HFF-Myc (cell line): Measurements from ENCODE around the gene NGFR.

Experiments
- DNase-seq: peaks from one replicate; pipeline ENCODE4 v3.0.0-alpha.2; 2011; ENCODE audit warnings: low read depth; ENCODE audit errors: extremely low read depth
- H3K4me3 ChIP-seq: replicated peaks from 2 replicates; pipeline ENCODE4 v1.5.1; 2011; ENCODE audit warnings: low read depth, mild to moderate bottlenecking, control low read depth, low read length
- TF ChIP-seq, protein P1 (sequence below): IDR thresholded peaks from 2 replicates; pipeline ENCODE4 v1.5.1; 2012; ENCODE audit warnings: mild to moderate bottlenecking, low read depth, low read length, control low read depth; ENCODE audit errors: missing control alignments

Gene NGFR, protein sequence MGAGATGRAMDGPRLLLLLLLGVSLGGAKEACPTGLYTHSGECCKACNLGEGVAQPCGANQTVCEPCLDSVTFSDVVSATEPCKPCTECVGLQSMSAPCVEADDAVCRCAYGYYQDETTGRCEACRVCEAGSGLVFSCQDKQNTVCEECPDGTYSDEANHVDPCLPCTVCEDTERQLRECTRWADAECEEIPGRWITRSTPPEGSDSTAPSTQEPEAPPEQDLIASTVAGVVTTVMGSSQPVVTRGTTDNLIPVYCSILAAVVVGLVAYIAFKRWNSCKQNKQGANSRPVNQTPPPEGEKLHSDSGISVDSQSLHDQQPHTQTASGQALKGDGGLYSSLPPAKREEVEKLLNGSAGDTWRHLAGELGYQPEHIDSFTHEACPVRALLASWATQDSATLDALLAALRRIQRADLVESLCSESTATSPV

DNA sequence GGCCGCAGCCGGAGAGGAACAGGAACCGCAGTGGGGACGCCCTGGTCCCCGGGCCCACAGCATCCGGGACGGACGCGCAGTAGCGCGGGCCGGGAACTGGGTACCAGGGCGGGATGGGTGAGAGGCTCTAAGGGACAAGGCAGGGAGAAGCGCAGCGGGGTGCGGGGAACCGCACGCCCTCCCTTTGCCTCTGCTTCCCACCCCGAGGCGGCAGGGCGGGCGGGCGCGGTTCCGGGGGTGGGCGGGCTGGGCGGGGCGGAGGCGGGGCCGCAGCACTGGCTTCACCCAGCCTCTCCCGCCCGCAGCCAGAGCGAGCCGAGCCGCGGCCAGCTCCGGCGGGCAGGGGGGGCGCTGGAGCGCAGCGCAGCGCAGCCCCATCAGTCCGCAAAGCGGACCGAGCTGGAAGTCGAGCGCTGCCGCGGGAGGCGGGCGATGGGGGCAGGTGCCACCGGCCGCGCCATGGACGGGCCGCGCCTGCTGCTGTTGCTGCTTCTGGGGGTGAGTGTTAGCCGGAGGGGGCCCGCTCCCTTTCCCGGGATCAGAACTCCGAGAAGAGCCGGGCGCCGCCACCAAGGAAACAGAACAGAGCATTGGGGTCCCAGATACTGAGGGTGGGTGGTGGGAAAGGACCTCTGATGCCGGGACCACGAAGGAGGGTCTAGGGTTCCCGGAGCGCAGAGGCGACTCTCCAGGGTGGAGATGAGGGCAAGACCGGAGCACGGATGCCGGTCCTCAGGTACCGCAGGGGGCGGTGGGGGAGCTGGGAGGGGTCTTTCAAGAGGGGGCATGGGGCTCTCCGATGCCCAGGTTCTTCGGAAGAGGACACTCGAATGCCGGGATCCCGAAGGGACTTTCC, at the start of gene NGFR:
Gene NGFR, plus strand, starts transcription at position 308 of the 856 bp plus-strand sequence. Its CDS starts 125 bp downstream, at position 433.
- no peak for DNase-seq
- TF ChIP-seq, protein P1, sequence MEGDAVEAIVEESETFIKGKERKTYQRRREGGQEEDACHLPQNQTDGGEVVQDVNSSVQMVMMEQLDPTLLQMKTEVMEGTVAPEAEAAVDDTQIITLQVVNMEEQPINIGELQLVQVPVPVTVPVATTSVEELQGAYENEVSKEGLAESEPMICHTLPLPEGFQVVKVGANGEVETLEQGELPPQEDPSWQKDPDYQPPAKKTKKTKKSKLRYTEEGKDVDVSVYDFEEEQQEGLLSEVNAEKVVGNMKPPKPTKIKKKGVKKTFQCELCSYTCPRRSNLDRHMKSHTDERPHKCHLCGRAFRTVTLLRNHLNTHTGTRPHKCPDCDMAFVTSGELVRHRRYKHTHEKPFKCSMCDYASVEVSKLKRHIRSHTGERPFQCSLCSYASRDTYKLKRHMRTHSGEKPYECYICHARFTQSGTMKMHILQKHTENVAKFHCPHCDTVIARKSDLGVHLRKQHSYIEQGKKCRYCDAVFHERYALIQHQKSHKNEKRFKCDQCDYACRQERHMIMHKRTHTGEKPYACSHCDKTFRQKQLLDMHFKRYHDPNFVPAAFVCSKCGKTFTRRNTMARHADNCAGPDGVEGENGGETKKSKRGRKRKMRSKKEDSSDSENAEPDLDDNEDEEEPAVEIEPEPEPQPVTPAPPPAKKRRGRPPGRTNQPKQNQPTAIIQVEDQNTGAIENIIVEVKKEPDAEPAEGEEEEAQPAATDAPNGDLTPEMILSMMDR, result no peak
- H3K4me3 ChIP-seq, result peak within 1 kb of the TSS; percentile 35

DNA sequence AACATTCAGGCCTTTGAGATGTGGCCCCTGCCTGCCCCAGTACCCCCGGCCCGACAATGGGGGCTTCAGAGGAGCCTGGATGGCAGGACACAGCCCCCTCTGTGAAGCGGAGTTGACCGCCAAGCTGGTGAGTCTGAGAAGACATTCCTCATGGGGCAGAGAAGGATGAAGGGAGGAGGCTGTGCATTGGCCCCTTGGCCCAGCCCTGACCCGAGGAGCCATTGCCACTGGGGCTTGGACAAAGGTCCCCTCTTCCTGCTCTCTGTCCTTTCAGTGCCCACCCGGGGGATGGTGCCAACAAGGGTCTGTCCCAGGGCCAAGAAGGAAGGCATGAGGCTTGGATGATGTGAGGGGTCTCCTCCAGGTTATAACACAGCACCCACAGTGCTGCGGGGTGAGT, 49.5 kb upstream of the NGFR start:
- no peak for DNase-seq
- TF ChIP-seq, protein P1, result no peak
- no peak overlapping the region for H3K4me3 ChIP-seq

DNA sequence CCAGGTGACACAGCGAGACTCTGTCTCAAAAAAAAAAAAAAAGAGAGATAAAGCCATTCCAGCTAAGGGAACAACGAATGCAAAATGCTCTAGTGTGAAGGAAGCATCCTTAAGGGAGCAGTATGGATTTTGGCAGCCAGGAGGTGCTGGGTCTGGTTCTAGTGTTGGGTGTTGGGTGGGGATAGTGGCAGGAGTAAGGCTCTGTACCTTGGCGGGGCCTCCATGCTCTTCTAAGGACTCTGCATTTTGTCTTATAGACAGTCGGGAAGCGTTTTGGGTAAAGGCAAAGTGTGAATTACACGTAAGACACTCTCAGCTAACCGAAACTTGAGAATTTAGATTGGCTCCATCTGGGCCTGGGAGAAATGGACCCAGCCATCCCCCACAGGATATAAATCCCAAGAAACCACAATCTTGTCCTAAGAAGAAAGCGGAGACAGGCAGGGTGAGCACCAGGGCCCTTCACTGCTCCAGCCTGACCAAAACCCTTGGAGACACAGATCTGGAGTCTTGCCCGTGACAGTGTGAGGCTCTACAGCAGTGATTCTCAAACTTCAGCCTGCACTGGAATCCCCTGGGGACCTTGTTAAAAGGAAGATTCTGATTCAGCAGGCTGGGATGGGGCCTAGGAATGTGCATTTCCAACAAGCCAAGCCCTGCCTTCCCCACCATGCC, 47.3 kb upstream of the NGFR start:
- TF ChIP-seq, protein P1, result peak; percentile 33
- no peak for DNase-seq
- H3K4me3 ChIP-seq, result no peak overlapping the region

DNA sequence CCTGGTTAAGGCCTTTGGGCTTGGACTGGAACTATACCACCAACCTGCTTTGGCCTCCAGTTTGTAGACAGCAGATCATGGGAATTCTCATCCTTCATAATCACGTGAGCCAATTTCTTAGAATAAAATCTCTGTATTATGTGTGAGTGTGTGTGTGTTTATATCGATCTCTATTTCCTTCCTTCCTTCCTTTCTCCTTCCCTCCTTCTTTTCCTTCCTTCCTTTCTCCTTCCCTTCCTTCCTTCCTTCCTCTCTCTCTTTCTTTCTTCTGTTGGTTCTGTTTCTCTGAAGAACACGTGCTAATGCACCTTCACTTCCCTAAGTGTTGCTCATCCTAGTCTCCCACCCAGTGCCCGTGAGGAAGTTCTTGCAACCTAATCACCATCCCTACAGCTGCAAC, 44.9 kb upstream of the NGFR start:
- DNase-seq, result no peak
- TF ChIP-seq, protein P1, result no peak
- no peak overlapping the region for H3K4me3 ChIP-seq

DNA sequence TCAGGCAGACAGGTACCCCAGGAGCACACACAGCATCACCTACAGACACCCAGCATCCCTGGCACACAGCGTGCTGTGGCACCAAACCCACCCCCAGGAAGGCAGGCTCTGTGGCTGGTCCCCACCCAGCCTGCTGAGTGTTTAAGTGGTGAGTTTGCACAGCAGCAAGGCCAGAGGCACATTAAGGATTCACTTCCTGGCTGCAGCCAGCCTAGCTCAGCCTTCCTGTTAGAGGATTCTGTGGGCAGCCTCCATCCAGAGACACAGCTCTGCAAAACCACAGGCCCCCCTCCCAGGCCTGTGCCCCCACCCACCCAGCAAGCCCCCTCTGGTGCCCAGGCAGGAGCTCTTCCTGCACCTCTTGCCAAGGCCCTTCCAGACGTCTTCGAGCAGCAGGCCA, 44.4 kb upstream of the NGFR start:
- DNase-seq, result no peak
- TF ChIP-seq, protein P1, result no peak
- no peak overlapping the region for H3K4me3 ChIP-seq

DNA sequence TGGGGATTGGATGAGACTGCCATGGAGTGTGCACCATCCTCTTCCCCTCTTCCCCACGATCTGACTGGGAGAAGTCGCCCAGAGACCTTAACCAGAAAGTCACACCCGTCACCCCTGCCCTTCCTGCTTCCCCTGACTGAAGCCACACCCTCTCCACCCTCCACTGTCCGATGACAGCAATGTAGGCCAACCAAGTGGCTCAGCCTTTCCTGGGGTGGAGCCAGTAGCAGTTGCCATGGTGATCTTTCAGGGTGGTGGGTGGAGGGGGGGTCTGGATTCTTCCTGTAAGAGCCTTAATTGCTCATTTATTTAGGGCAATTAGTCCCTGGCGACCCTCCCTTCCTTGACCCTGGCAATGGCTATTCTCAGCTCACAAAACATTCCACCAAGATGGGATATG, 42.9 kb upstream of the NGFR start:
- TF ChIP-seq, protein P1, result no peak
- no peak for DNase-seq
- H3K4me3 ChIP-seq, result no peak overlapping the region
